ENCODE results near the gene SLC9A3. TPM values are rescaled to one million over a fixed set of nuclear protein-coding genes. Genes with fewer than 3 reads are reported as not detected.

The SLC9A3 gene
- total RNA-seq, 4 donors from 2014 or later = 1.7 to 5.0 (median 2.8) TPM

DNA sequence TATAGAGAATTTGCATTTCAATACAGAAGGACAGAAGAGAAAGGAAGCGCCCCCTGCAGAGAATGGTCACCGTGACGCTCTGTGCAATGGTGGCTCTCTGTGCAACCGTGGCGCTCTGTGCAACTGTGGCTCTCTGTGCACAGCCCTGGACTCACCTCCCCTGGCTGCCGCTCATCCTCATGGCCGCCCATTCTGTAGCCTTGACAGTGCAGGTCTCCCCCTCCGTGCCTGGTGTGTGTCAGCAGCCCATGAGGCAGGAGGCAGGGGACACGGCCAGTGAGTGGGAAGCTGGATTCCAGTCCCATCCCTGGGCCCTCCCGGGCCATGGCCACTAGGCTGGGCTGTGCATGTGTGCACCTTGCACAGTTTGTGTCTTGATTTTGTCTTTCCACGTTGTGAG lies 69.3 kb downstream of the SLC9A3 start:
- no peak for DNase-seq (ENCODE audit: extremely low spot score)
- peaks cover 43 to 95% (median 88%) of the 10 kb centered on the region in 4 donors for H3K36me3 ChIP-seq
- TF ChIP-seq EP300 (IDR thresholded peaks at IDR 0.05) = no peak
- no peak for TF ChIP-seq POLR2AphosphoS5 (IDR thresholded peaks at IDR 0.05)
- TF ChIP-seq POLR2A (IDR thresholded peaks at IDR 0.05; ENCODE audit: low read depth) = no peak
- TF ChIP-seq CTCF (IDR thresholded peaks at IDR 0.05) = no peak
- no peak overlapping the region for H3K27ac ChIP-seq (replicated peaks in 1 of 4)
- H3K4me1 ChIP-seq = no peaks in the 10 kb centered on the region
- H3K4me3 ChIP-seq = no peak overlapping the region
- 86% methylated on average over 11 of the region's 11 CpGs for WGBS
- intact Hi-C loops (cut with DNase I) = no loop called here
- no peaks in the 10 kb centered on the region for H3K27me3 ChIP-seq
- H3K9me3 ChIP-seq = peaks cover 0 to 17% (median 12%) of the 10 kb centered on the region in 4 donors

DNA sequence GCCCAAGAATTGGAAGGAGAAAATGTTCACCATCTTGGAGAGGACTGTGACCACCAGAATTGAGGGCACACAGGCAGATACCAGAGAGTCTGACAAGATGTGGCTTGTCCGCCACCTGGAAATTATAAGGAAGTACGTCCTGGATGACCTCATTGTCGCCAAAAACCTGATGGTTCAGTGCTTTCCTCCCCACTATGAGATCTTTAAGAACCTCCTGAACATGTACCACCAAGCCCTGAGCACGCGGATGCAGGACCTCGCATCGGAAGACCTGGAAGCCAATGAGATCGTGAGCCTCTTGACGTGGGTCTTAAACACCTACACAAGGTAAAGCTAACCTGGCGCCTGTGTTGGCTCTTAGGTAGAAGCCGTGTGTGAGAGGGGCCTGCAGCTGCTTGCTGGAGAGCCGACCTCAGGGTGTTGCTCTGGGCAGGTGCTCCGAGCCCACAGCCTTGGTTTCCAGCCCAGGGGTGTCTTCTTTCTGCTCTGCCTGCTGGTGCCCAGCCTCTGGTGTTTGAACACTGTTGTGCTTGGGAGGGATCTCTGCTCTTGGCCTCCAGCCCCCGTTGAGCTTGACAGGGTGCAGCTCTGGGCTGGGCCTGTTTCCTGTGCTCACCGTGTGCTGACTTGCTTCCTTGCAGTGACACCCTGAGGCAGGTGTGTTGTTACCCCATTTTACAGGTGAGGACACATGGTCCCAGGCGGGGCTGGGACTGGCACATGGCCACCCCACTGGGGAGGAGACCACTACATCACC lies 70.3 kb downstream of the SLC9A3 start:
- intact Hi-C loops (cut with DNase I) = no loop called here
- peaks cover 41 to 97% (median 90%) of the 10 kb centered on the region in 4 donors for H3K36me3 ChIP-seq
- no peak for DNase-seq (ENCODE audit: extremely low spot score)

DNA sequence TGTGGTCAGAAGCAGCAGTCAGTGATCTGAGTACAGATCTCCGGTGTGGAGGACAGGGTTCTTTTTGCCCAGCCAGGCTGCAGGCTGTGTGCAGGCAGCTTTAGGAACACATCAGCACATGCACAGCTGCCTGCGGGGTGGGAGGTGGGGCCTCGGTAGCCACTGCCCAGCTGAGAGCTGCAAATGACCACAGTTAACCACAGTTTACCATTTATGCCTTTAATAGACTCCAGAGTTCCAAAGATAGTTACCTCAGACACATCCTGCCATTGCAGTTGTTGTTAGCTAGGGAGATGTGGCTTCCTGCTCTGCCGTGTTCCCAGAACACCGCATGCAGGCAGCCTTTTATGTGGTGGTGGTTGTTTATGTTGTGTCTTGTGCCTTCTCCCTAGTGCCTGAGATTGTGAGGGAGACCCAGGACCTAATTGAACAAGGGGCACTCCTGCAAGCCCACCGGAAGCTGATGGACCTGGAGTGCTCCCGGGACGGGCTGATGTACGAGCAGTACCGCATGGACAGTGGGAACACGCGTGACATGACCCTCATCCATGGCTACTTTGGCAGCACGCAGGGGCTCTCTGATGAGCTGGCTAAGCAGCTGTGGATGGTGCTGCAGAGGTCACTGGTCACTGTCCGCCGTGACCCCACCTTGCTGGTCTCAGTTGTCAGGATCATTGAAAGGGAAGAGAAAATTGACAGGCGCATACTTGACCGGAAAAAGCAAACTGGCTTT lies 71.1 kb downstream of the SLC9A3 start:
- TF ChIP-seq EP300 (IDR thresholded peaks at IDR 0.05) (no peak), CTCF (IDR thresholded peaks at IDR 0.05) (no peak), POLR2A (IDR thresholded peaks at IDR 0.05; ENCODE audit: low read depth) (no peak), POLR2AphosphoS5 (IDR thresholded peaks at IDR 0.05) (no peak)
- no peak overlapping the region for H3K4me3 ChIP-seq
- intact Hi-C loops (cut with DNase I) = no loop called here
- no peaks in the 10 kb centered on the region for H3K27me3 ChIP-seq
- H3K27ac ChIP-seq (replicated peaks in 1 of 4) = no peak overlapping the region
- H3K9me3 ChIP-seq = peaks cover 0 to 17% (median 12%) of the 10 kb centered on the region in 4 donors
- DNase-seq (ENCODE audit: extremely low spot score) = no peak
- 96% methylated on average over 14 of the region's 17 CpGs for WGBS
- peaks cover 45 to 97% (median 90%) of the 10 kb centered on the region in 4 donors for H3K36me3 ChIP-seq
- peaks cover 0 to under 1% (median 0%) of the 10 kb centered on the region in 4 donors for H3K4me1 ChIP-seq

More for the DNA sequence above, 70.3 kb downstream of the SLC9A3 start:
- Histone ChIP-seq H3K27me3 (no peaks in the 10 kb centered on the region), H3K4me3 (no peak overlapping the region), H3K4me1 (no peaks in the 10 kb centered on the region), H3K9me3 (peaks cover 0 to 17% (median 12%) of the 10 kb centered on the region in 4 donors), H3K27ac (replicated peaks in 1 of 4) (no peak overlapping the region)
- TF ChIP-seq POLR2AphosphoS5 (IDR thresholded peaks at IDR 0.05) = no peak
- no peak for TF ChIP-seq POLR2A (IDR thresholded peaks at IDR 0.05; ENCODE audit: low read depth)
- no peak for TF ChIP-seq CTCF (IDR thresholded peaks at IDR 0.05)
- no peak for TF ChIP-seq EP300 (IDR thresholded peaks at IDR 0.05)
- WGBS = 87% methylated on average over 6 of the region's 16 CpGs

DNA sequence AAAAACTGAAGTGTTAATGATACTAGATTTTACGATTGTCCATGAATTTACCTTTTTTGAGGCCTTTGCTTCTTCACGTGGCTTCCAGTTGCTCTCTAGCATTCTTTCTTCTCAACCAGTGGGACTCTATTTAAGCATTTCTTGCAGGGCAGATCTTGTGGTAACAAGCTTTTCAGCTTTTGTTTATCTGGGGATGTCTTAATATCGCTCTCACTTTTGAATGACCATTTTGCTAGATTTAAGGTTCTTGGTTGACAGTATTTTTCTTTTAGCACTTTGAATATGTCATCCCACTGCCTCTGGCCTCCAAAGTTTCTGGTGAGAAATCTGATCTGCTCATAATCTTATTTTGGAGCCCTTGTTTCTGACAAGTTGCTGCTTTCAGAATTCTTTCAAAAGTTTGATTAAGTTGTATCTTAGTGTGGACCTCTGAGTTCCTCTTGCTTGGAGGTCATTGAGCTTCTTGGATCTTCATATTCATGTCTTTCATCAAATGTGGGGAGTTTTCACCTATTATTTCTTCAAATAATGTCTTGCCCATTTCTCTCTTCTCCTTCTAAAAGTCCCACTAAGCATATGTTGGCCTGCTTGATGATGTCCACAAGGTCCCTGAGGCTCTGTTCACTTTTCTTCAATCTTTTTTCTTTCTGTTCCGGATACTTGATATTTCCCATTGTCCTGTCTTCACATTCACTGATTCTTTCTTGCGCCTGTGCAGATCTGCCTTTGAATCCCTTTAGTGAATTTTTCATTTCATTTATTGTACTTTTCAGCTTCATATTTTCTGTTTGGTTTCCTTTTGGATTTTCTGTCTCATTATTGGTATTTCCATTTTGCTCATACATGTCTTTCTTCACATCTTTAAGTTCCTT lies 72.4 kb downstream of the SLC9A3 start:
- H3K4me1 ChIP-seq = peaks cover 0 to 6% (median 0%) of the 10 kb centered on the region in 4 donors
- intact Hi-C loops (cut with DNase I) = no loop called here
- H3K4me3 ChIP-seq = no peak overlapping the region
- H3K9me3 ChIP-seq = peaks cover 0 to 17% (median 12%) of the 10 kb centered on the region in 4 donors
- H3K27ac ChIP-seq (replicated peaks in 1 of 4) = no peak overlapping the region
- TF ChIP-seq POLR2A (IDR thresholded peaks at IDR 0.05; ENCODE audit: low read depth) = no peak
- no peak for TF ChIP-seq POLR2AphosphoS5 (IDR thresholded peaks at IDR 0.05)
- TF ChIP-seq EP300 (IDR thresholded peaks at IDR 0.05) = no peak
- no peak for TF ChIP-seq CTCF (IDR thresholded peaks at IDR 0.05)
- DNase-seq (ENCODE audit: extremely low spot score) = no peak
- whole genome bisulfite sequencing = 98% methylated on average over 5 of the region's 5 CpGs
- H3K27me3 ChIP-seq = no peaks in the 10 kb centered on the region
- peaks cover 44 to 97% (median 90%) of the 10 kb centered on the region in 4 donors for H3K36me3 ChIP-seq

All from esophagus muscularis mucosa (tissue), 4 donors.